NB4 (cell line): ENCODE results near the gene NID2.

Experiments used
- POLR2A ChIP-seq: IDR thresholded peaks from 2 replicates; pipeline ENCODE4 v1.6.1; 2011; ENCODE audit warnings: mild to moderate bottlenecking; ENCODE audit not compliant: insufficient read length; ENCODE audit errors: extremely low read depth
- TF ChIP-seq, protein P1 (sequence below): IDR thresholded peaks from one replicate; pipeline ENCODE4 v1.5.1; 2012; ENCODE audit warnings: low read depth, low read length

DNA sequence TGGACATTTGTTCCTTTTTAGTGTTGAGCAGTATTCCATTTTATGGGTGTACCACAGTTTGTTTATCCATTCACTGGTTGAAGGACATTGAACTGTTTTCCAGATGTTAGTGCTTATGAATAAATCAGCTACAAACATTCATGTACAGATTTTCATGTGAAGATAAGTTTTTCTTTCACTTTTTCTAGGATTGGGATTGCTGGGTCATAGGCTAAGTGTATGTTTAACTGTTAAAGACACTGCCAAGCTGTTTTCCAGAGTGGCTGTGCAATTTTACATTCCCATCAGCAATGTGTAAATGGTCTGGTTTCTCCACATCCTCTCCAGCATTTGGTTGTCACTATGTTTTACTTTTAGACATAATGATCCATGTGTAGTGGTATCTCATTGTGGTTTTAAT lies 14.0 kb upstream of the NID2 start:
- TF ChIP-seq, protein P1, sequence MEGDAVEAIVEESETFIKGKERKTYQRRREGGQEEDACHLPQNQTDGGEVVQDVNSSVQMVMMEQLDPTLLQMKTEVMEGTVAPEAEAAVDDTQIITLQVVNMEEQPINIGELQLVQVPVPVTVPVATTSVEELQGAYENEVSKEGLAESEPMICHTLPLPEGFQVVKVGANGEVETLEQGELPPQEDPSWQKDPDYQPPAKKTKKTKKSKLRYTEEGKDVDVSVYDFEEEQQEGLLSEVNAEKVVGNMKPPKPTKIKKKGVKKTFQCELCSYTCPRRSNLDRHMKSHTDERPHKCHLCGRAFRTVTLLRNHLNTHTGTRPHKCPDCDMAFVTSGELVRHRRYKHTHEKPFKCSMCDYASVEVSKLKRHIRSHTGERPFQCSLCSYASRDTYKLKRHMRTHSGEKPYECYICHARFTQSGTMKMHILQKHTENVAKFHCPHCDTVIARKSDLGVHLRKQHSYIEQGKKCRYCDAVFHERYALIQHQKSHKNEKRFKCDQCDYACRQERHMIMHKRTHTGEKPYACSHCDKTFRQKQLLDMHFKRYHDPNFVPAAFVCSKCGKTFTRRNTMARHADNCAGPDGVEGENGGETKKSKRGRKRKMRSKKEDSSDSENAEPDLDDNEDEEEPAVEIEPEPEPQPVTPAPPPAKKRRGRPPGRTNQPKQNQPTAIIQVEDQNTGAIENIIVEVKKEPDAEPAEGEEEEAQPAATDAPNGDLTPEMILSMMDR: no peak
- TF ChIP-seq POLR2A: no peak
